ENCODE data around the gene PTGIR. TPM values are rescaled to one million over a fixed set of nuclear protein-coding genes. Genes with fewer than 3 reads are reported as not detected.

The PTGIR gene
- total RNA-seq: 1 to 10 TPM; 2.4 to 4.1 (median 3.0) TPM
- long read RNA-seq: 0 reads

DNA sequence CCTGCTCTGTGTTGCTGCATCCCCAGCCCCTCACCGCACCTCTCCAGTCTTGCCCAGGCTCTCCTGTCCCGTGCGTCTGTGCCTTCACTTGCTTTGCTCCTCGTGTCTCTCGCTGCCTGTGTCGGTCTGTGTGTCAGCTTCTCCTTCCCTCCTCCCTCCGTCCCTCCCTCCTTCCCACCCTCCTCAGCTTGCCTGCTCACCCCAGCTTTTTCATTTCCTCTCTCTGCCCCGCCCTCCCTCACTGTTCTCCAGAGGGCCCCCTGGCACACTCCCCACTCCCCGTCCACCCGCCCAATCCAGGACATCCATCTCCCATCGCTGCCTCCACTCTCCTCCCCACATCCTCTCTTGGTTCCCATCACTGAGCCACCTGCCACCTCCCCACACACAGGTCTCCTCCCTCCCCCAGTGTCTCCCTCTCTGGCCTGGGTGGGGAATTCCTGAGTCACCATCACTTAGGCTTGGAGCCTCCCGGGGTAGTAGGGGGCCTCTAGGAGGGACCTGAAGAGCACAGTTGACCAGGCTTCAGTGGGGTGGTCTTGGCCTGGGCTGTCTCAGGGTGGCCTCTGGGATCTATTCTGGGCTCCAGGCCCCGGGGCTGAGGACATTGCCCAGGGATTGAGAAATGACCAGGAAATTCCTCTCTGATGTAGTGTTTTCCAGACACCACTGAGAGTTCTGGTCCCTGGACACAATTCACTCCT lies at the start of gene PTGIR:
TSS of gene PTGIR (minus strand) at position 132 of the 704 bp plus-strand sequence. CDS start 864 bp downstream, outside the sequence.
- Histone ChIP-seq H3K27me3 (no peaks in the 10 kb centered on the region), H3K27ac (peak within 1 kb of the TSS; percentile 15 to 70 (median 47)), H3K4me3 (peak within 1 kb of the TSS; percentile 25 to 32 (median 28)), H3K9me3 (no peaks in the 10 kb centered on the region), H3K4me1 (no peaks in the 10 kb centered on the region), H3K36me3 (no peaks in the 10 kb centered on the region)
- ATAC-seq: peak; percentile 19 to 38 (median 28)
- TF ChIP-seq POLR2A (IDR thresholded peaks at IDR 0.05): peak; percentile 23
- TF ChIP-seq, protein P1, sequence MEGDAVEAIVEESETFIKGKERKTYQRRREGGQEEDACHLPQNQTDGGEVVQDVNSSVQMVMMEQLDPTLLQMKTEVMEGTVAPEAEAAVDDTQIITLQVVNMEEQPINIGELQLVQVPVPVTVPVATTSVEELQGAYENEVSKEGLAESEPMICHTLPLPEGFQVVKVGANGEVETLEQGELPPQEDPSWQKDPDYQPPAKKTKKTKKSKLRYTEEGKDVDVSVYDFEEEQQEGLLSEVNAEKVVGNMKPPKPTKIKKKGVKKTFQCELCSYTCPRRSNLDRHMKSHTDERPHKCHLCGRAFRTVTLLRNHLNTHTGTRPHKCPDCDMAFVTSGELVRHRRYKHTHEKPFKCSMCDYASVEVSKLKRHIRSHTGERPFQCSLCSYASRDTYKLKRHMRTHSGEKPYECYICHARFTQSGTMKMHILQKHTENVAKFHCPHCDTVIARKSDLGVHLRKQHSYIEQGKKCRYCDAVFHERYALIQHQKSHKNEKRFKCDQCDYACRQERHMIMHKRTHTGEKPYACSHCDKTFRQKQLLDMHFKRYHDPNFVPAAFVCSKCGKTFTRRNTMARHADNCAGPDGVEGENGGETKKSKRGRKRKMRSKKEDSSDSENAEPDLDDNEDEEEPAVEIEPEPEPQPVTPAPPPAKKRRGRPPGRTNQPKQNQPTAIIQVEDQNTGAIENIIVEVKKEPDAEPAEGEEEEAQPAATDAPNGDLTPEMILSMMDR (IDR thresholded peaks at IDR 0.05): no peak
- DNase-seq: no peak
- intact Hi-C loops (cut with DNase I): no loop called here
- 23% methylated on average over 13 of the region's 13 CpGs for WGBS (ENCODE audit: insufficient coverage, low coverage, low lambda C conversion rate, missing lambda C conversion rate)

- H3K27me3 ChIP-seq: no peaks in the 10 kb centered on the region
- H3K4me3 ChIP-seq: no peak overlapping the region
- H3K36me3 ChIP-seq: peaks cover 0 to 13% (median 7%) of the 10 kb centered on the region in 4 donors
- no peak for ATAC-seq
- no peak overlapping the region for H3K27ac ChIP-seq
- intact Hi-C loops (cut with DNase I): no loop called here
- no peaks in the 10 kb centered on the region for H3K4me1 ChIP-seq
- H3K9me3 ChIP-seq: no peaks in the 10 kb centered on the region
- no peak for DNase-seq
- TF ChIP-seq, protein P1 (IDR thresholded peaks at IDR 0.05): no peak
- TF ChIP-seq POLR2A (IDR thresholded peaks at IDR 0.05): no peak
These were observed 45.9 kb upstream of the PTGIR start for GRCh38 chr19:46670813-46671212.

GRCh38 chr19:46668662-46669061 lies 43.8 kb upstream of the PTGIR start:
- 75% methylated on average over 3 of the region's 3 CpGs for WGBS (ENCODE audit: insufficient coverage, low coverage, low lambda C conversion rate, missing lambda C conversion rate)
- intact Hi-C loops (cut with DNase I): loop anchor here in 1 of 2 donors (5.0 kb wide), 1 partner anchor 56 kb away; no protein-coding TSS in a partner anchor
- no peak for DNase-seq
- Histone ChIP-seq H3K27ac (no peak overlapping the region), H3K4me1 (no peaks in the 10 kb centered on the region), H3K27me3 (no peaks in the 10 kb centered on the region), H3K9me3 (no peaks in the 10 kb centered on the region), H3K4me3 (no peak overlapping the region), H3K36me3 (no peaks in the 10 kb centered on the region)
- no peak for ATAC-seq
- TF ChIP-seq, protein P1 (IDR thresholded peaks at IDR 0.05): no peak
- no peak for TF ChIP-seq POLR2A (IDR thresholded peaks at IDR 0.05)

GRCh38 chr19:46665072-46665471 lies 40.2 kb upstream of the PTGIR start:
- Histone ChIP-seq H3K27me3 (no peaks in the 10 kb centered on the region), H3K36me3 (no peaks in the 10 kb centered on the region), H3K27ac (no peak overlapping the region), H3K9me3 (no peaks in the 10 kb centered on the region), H3K4me3 (no peak overlapping the region), H3K4me1 (peaks cover 0 to 10% (median 0%) of the 10 kb centered on the region in 4 donors)
- TF ChIP-seq, protein P1 (IDR thresholded peaks at IDR 0.05): no peak
- TF ChIP-seq POLR2A (IDR thresholded peaks at IDR 0.05): no peak
- no peak for ATAC-seq
- DNase-seq: no peak
- 58% methylated on average over 8 of the region's 8 CpGs for WGBS (ENCODE audit: insufficient coverage, low coverage, low lambda C conversion rate, missing lambda C conversion rate)
- intact Hi-C loops (cut with DNase I): loop anchor here in 1 of 2 donors (5.0 kb wide), 1 partner anchor 53 kb away; no protein-coding TSS in a partner anchor
